K562 (cell line): ENCODE results near the gene PSEN1. TPM values are rescaled to one million over a fixed set of nuclear protein-coding genes. Genes with fewer than 3 reads are reported as not detected.

Source experiments
- CEBPG ChIP-seq, 3 experiments: fragments of 200-800 bp in 1 of 3; sonication (Bioruptor generic) in 1 of 3; sonication (generic) in 1 of 3; formaldehyde crosslinking in 1 of 3; IDR thresholded peaks in 2 of 3; conservative IDR thresholded peaks in 1 of 3; 2 replicates each; pipeline versions ENCODE4 v1.6.1 to v1.8.0; 2016 to 2022; ENCODE audit warnings: missing compliant biosample characterization in 2 of 3, missing genetic modification characterization in 2 of 3, mild to moderate bottlenecking in 1 of 3, missing genetic modification reagents in 1 of 3
- E2F6 ChIP-seq, 2 experiments: IDR thresholded peaks; 2 replicates each; pipeline ENCODE4 v1.6.1; 2011; ENCODE audit warnings: borderline replicate concordance in 1 of 2, control low read depth in 1 of 2, low read depth in 1 of 2, low read length in 1 of 2, mild to moderate bottlenecking in 1 of 2, mixed read lengths in 1 of 2, moderate library complexity in 1 of 2; ENCODE audit not compliant: insufficient read depth in 1 of 2, insufficient read length in 1 of 2, poor library complexity in 1 of 2, severe bottlenecking in 1 of 2; ENCODE audit errors: extremely low read depth in 1 of 2
- GATAD2A ChIP-seq: fragments of 450-650 bp; IDR thresholded peaks from 2 replicates; pipeline ENCODE4 v1.6.1; 2017
- GTF2A2 ChIP-seq: IDR thresholded peaks from 2 replicates; pipeline ENCODE4 v1.6.1; 2016; ENCODE audit warnings: mild to moderate bottlenecking, missing genetic modification characterization, missing compliant biosample characterization
- HDAC3 ChIP-seq: fragments of 450-650 bp; IDR thresholded peaks from 2 replicates; pipeline ENCODE4 v1.6.1; 2018; ENCODE audit warnings: borderline replicate concordance, mild to moderate bottlenecking, moderate library complexity; ENCODE audit not compliant: partially characterized antibody
- IFI16 ChIP-seq: fragments of 250-450 bp; sonication (Bioruptor Pico); IDR thresholded peaks from 2 replicates; pipeline ENCODE4 v2.1.2; 2022; ENCODE audit warnings: mild to moderate bottlenecking, inconsistent platforms
- MXI1 ChIP-seq: IDR thresholded peaks from 2 replicates; pipeline ENCODE4 v1.6.1; 2011; ENCODE audit warnings: low read depth, mild to moderate bottlenecking, improper control_type of control experiment, low read length
- MYNN ChIP-seq, 2 experiments: sonication (generic); formaldehyde crosslinking in 1 of 2; IDR thresholded peaks; 2 replicates each; pipeline versions ENCODE4 v1.5.0 to v1.6.1; 2016 to 2020; ENCODE audit warnings: antibody characterized with exemption in 1 of 2, missing genetic modification reagents in 1 of 2
- NRF1 ChIP-seq, 2 experiments: fragments of 450-650 bp; IDR thresholded peaks in 1 of 2; conservative IDR thresholded peaks in 1 of 2; 2 replicates each; pipeline ENCODE4 v1.6.1; 2014; ENCODE audit warnings: mild to moderate bottlenecking in 2 of 2
- PHF20 ChIP-seq: fragments of 450-650 bp; IDR thresholded peaks from 2 replicates; pipeline ENCODE4 v1.6.1; 2018; ENCODE audit not compliant: partially characterized antibody
- PKNOX1 ChIP-seq: fragments of 450-650 bp; IDR thresholded peaks from 2 replicates; pipeline ENCODE4 v1.6.1; 2016
- PML ChIP-seq: IDR thresholded peaks from 2 replicates; pipeline ENCODE4 v1.6.1; 2012; ENCODE audit warnings: low read length, inconsistent platforms
- POLR2G ChIP-seq: fragments of 200-400 bp; formaldehyde crosslinking; IDR thresholded peaks from 2 replicates; pipeline ENCODE4 v1.6.1; 2017; ENCODE audit warnings: low read depth, mild to moderate bottlenecking, antibody characterized with exemption, low read length, moderate library complexity
- POLR3G ChIP-seq: IDR thresholded peaks from 2 replicates; pipeline ENCODE4 v1.6.1; 2011; ENCODE audit not compliant: insufficient read length, insufficient replicate concordance; ENCODE audit errors: extremely low read depth
- RAD21 ChIP-seq, 2 experiments: fragments of 250-450 bp in 1 of 2; fragments of 450-650 bp in 1 of 2; sonication (Bioruptor Pico) in 1 of 2; formaldehyde crosslinking in 1 of 2; IDR thresholded peaks in 1 of 2; conservative IDR thresholded peaks in 1 of 2; 2 replicates each; pipeline versions ENCODE4 v1.4.0 to v1.8.0; 2020 to 2022; ENCODE audit warnings: mild to moderate bottlenecking in 2 of 2, moderate library complexity in 1 of 2
- SIN3B ChIP-seq: fragments of 450-650 bp; IDR thresholded peaks from 2 replicates; pipeline ENCODE4 v1.6.1; 2017; ENCODE audit warnings: low read depth, mild to moderate bottlenecking, moderate library complexity
- TBP ChIP-seq: optimal IDR thresholded peaks from 2 replicates; pipeline ENCODE3; 2011; ENCODE audit warnings: low read depth, low read length, improper control_type of control experiment
- ZNF140 ChIP-seq: fragments of 250-450 bp; sonication (Bioruptor Pico); IDR thresholded peaks from 2 replicates; pipeline ENCODE4 v1.8.0; 2021; ENCODE audit warnings: moderate library complexity, mild to moderate bottlenecking, inconsistent platforms
- ZNF449 ChIP-seq: fragments of 250-450 bp; sonication (Bioruptor Pico); IDR thresholded peaks from 2 replicates; pipeline ENCODE4 v1.8.0; 2022; ENCODE audit warnings: moderate library complexity, mild to moderate bottlenecking, inconsistent platforms
- polyA plus RNA-seq, 8 experiments: library from polyadenylated mRNA; depleted of rRNA in 4 of 8; stranded (reverse) in 5 of 8; unstranded in 3 of 8; fragments of >200 nt; fragmentation: Nextera tagmentation in 2 of 8; fragmentation: Illumina TruSeq in 1 of 8; extraction: Ambion mirVana in 2 of 8; extraction: Trizol in 1 of 8; gene quantifications; 2 replicates each; pipeline versions ENCODE4 v1.2.1 to v1.2.3, GENCODE V29; 2011 to 2014; ENCODE audit warnings: inconsistent platforms in 1 of 8, missing spikeins in 1 of 8
- total RNA-seq, 7 experiments: library from RNA; depleted of rRNA in 6 of 7; stranded (reverse); fragments of >200 nt in 6 of 7; fragmentation: Illumina TruSeq in 2 of 7; extraction: Trizol in 2 of 7; gene quantifications; 2 replicates each; pipeline versions ENCODE4 v1.2.1 to v1.2.3, GENCODE V29; 2011 to 2021; ENCODE audit warnings: low replicate concordance in 1 of 7
- TF ChIP-seq, protein P1 (sequence below): fragments of 200-400 bp; formaldehyde crosslinking; IDR thresholded peaks from 2 replicates; pipeline ENCODE4 v1.6.1; 2017; ENCODE audit warnings: mild to moderate bottlenecking, low read depth, low read length, moderate library complexity

Gene PSEN1
- total and polyA plus RNA-seq, 9 of the 15 experiments (the other 6 are each of a cell fraction or from before 2014, with no cell fraction given), result 6.5 to 25.2 (median 14.3) TPM

DNA sequence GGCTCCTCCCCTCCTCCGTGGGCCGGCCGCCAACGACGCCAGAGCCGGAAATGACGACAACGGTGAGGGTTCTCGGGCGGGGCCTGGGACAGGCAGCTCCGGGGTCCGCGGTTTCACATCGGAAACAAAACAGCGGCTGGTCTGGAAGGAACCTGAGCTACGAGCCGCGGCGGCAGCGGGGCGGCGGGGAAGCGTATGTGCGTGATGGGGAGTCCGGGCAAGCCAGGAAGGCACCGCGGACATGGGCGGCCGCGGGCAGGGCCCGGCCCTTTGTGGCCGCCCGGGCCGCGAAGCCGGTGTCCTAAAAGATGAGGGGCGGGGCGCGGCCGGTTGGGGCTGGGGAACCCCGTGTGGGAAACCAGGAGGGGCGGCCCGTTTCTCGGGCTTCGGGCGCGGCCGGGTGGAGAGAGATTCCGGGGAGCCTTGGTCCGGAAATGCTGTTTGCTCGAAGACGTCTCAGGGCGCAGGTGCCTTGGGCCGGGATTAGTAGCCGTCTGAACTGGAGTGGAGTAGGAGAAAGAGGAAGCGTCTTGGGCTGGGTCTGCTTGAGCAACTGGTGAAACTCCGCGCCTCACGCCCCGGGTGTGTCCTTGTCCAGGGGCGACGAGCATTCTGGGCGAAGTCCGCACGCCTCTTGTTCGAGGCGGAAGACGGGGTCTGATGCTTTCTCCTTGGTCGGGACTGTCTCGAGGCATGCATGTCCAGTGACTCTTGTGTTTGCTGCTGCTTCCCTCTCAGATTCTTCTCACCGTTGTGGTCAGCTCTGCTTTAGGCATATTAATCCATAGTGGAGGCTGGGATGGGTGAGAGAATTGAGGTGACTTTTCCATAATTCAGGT, at the start of gene PSEN1 (continued):
- peak; percentile 29; the same call in 1 of the 2 replicates for TF ChIP-seq PKNOX1
- TF ChIP-seq NRF1 (conservative IDR thresholded peaks at IDR 0.05 in 1 of 2, IDR thresholded peaks at IDR 0.05 in 1 of 2), result peak; percentile 29 to 43; a peak in 3 of 4 replicates
- TF ChIP-seq TBP, result peak; percentile 71
- TF ChIP-seq, protein P1, sequence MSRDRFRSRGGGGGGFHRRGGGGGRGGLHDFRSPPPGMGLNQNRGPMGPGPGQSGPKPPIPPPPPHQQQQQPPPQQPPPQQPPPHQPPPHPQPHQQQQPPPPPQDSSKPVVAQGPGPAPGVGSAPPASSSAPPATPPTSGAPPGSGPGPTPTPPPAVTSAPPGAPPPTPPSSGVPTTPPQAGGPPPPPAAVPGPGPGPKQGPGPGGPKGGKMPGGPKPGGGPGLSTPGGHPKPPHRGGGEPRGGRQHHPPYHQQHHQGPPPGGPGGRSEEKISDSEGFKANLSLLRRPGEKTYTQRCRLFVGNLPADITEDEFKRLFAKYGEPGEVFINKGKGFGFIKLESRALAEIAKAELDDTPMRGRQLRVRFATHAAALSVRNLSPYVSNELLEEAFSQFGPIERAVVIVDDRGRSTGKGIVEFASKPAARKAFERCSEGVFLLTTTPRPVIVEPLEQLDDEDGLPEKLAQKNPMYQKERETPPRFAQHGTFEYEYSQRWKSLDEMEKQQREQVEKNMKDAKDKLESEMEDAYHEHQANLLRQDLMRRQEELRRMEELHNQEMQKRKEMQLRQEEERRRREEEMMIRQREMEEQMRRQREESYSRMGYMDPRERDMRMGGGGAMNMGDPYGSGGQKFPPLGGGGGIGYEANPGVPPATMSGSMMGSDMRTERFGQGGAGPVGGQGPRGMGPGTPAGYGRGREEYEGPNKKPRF, result no peak
- no peak for TF ChIP-seq POLR3G
- TF ChIP-seq MYNN (IDR thresholded peaks at IDR 0.05), result no peak
- no peak for TF ChIP-seq MYNN (CRISPR knock-in tag; IDR thresholded peaks at IDR 0.05)
- peak; percentile 13 for TF ChIP-seq PHF20
- TF ChIP-seq SIN3B, result peak; percentile 44; the same call in 1 of the 2 replicates
- TF ChIP-seq POLR2G, result peak; percentile 94
- TF ChIP-seq MXI1, result no peak
- TF ChIP-seq IFI16 (CRISPR knock-in tag), result no peak
- peak; percentile 42; the same call in 1 of the 2 replicates for TF ChIP-seq PML
- TF ChIP-seq GATAD2A, result no peak
- no peak for TF ChIP-seq ZNF449
- no peak for TF ChIP-seq GTF2A2 (tag)
- no peak for TF ChIP-seq HDAC3
- no peak for TF ChIP-seq CEBPG (CRISPR knock-in tag; IDR thresholded peaks at IDR 0.05)
- 0 out of 4 replicates have a peak, but pooled peaks of 1 of the 2 experiments have one; percentile 21 for TF ChIP-seq CEBPG (tag; conservative IDR thresholded peaks at IDR 0.05 in 1 of 2, IDR thresholded peaks at IDR 0.05 in 1 of 2)
- no peak for TF ChIP-seq ZNF140 (CRISPR knock-in tag)
- TF ChIP-seq RAD21 (CRISPR knock-in tag; conservative IDR thresholded peaks at IDR 0.05 in 1 of 2, IDR thresholded peaks at IDR 0.05 in 1 of 2), result no peak
- peak; percentile 26 to 60 for TF ChIP-seq E2F6 (IDR thresholded peaks at IDR 0.05; ENCODE audit: borderline replicate concordance in 1 of 2, extremely low read depth in 1 of 2, insufficient read depth in 1 of 2, insufficient read length in 1 of 2, low read depth in 1 of 2, low read length in 1 of 2, poor library complexity in 1 of 2, severe bottlenecking in 1 of 2)
